ENCODE measurements around the gene KDM3B. TPM values are rescaled to one million over a fixed set of nuclear protein-coding genes. Genes with fewer than 3 reads are reported as not detected.

Gene KDM3B
- total and polyA plus RNA-seq, 9 of the 15 experiments (the other 6 are each of a cell fraction or from before 2014, with no cell fraction given), result 13.8 to 62.8 (median 41.9) TPM

DNA sequence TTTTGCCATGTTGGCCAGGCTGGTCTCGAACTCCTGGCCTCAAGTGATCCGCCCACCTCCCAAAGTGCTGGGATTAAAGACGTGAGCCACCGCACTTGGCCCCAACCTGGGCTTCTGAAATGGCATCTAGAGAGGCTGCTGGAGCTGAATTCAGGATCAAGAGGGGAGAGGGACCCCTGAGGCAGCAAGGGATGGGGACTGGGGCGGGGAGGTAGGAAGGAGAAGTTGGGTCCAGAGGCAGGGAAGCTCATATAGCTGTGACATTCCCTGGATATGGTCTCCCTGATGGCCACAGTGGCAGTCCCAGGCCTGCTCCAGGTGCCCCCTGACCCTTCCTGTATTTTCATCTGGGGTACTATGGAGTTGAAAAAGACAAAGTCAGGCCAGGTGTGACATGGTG is 98.5 kb downstream of the KDM3B start:
- Histone ChIP-seq H3K27me3 (ENCODE audit: control insufficient read depth in 2 of 2, insufficient read depth in 2 of 2, low read length in 2 of 2) (no peaks in the 10 kb centered on the region), H3K9ac (ENCODE audit: insufficient read depth in 1 of 2, low read depth in 2 of 2, low read length in 2 of 2) (no peak overlapping the region), H3K4me1 (replicated peaks in 1 of 2; ENCODE audit: control insufficient read depth in 2 of 2, insufficient read depth in 2 of 2, low read length in 2 of 2) (peaks cover 6 to 34% of the 10 kb centered on the region in 2 experiments; a peak in 4 of 5 replicates), H2AFZ (ENCODE audit: low read depth, low read length) (no peak overlapping the region), H3K4me2 (ENCODE audit: insufficient read depth, low read length) (no peak overlapping the region), H3K79me2 (ENCODE audit: control insufficient read depth, insufficient read depth, low read length) (no peaks in the 10 kb centered on the region), H4K20me1 (replicated peaks; ENCODE audit: control insufficient read depth, insufficient read depth, low read length) (no peaks in the 10 kb centered on the region), H3K4me3 (no peak overlapping the region), H3K27ac (ENCODE audit: extremely low read depth, low read depth, low read length) (no peak overlapping the region), H3K9me1 (ENCODE audit: control insufficient read depth, insufficient read depth, low read length) (no peaks in the 10 kb centered on the region), H3K9me3 (replicated peaks; ENCODE audit: control insufficient read depth, insufficient read depth, low read depth, low read length) (no peaks in the 10 kb centered on the region), H3K36me3 (ENCODE audit: control insufficient read depth, insufficient read depth, low read length) (no peaks in the 10 kb centered on the region)
- ATAC-seq (no peak), DNase-seq (ENCODE audit: extremely low read depth in 1 of 4, low spot score in 3 of 4) (no peak), FAIRE-seq (no peak)
- WGBS (ENCODE audit: insufficient coverage, low coverage, missing lambda C conversion rate), result 62% methylated on average over 4 of the region's 5 CpGs
- no TSS peak for BruUV-seq (replicated peaks)
- intact Hi-C loops (cut with micrococcal nuclease), result loop anchor here (1.0 to 10.0 kb wide), 3 partner anchors 52 to 184 kb away; no protein-coding TSS in a partner anchor
- TF ChIP-seq SRSF1 (IDR thresholded peaks at IDR 0.05; ENCODE audit: low read depth, low read length) (no peak), FOXK2 (conservative IDR thresholded peaks at IDR 0.05 in 1 of 2, IDR thresholded peaks at IDR 0.05 in 1 of 2; ENCODE audit: low read depth in 2 of 2) (no peak), RCOR1 (IDR thresholded peaks at IDR 0.05; ENCODE audit: borderline replicate concordance in 1 of 2, low read depth in 2 of 2, low read length in 2 of 2) (no peak), ZNF224 (CRISPR knock-in tag; IDR thresholded peaks at IDR 0.05) (no peak), PHF20 (IDR thresholded peaks at IDR 0.05; ENCODE audit: partially characterized antibody) (no peak)
- TF ChIP-seq, protein P1, sequence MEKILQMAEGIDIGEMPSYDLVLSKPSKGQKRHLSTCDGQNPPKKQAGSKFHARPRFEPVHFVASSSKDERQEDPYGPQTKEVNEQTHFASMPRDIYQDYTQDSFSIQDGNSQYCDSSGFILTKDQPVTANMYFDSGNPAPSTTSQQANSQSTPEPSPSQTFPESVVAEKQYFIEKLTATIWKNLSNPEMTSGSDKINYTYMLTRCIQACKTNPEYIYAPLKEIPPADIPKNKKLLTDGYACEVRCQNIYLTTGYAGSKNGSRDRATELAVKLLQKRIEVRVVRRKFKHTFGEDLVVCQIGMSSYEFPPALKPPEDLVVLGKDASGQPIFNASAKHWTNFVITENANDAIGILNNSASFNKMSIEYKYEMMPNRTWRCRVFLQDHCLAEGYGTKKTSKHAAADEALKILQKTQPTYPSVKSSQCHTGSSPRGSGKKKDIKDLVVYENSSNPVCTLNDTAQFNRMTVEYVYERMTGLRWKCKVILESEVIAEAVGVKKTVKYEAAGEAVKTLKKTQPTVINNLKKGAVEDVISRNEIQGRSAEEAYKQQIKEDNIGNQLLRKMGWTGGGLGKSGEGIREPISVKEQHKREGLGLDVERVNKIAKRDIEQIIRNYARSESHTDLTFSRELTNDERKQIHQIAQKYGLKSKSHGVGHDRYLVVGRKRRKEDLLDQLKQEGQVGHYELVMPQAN (IDR thresholded peaks at IDR 0.05; ENCODE audit: borderline replicate concordance), result no peak
- TF ChIP-seq, protein P2, sequence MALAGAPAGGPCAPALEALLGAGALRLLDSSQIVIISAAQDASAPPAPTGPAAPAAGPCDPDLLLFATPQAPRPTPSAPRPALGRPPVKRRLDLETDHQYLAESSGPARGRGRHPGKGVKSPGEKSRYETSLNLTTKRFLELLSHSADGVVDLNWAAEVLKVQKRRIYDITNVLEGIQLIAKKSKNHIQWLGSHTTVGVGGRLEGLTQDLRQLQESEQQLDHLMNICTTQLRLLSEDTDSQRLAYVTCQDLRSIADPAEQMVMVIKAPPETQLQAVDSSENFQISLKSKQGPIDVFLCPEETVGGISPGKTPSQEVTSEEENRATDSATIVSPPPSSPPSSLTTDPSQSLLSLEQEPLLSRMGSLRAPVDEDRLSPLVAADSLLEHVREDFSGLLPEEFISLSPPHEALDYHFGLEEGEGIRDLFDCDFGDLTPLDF (CRISPR knock-in tag; IDR thresholded peaks at IDR 0.05), result no peak
- POLR2A ChIA-PET, result interaction anchor here (0.8 to 1.8 kb wide), 3 partner anchors 14 to 95 kb away, joined by 3 to 7 read pairs (median 5); partner anchors contain the start of genes EGR1 and ETF1
- CTCF ChIA-PET (ENCODE audit: low intra/inter-chr PET ratio), result interaction anchor here (3.3 kb wide), 1 partner anchor 53 kb away, joined by 26 read pairs; no protein-coding TSS in a partner anchor
- in situ Hi-C loops (cut with MboI), result no loop called here
